ENCODE measurements around the gene MOGAT3. TPM values are rescaled to one million over a fixed set of nuclear protein-coding genes. Genes with fewer than 3 reads are reported as not detected.

MOGAT3 gene
- total RNA-seq, 1 experiment from 2014 or later = 0.81 TPM

DNA sequence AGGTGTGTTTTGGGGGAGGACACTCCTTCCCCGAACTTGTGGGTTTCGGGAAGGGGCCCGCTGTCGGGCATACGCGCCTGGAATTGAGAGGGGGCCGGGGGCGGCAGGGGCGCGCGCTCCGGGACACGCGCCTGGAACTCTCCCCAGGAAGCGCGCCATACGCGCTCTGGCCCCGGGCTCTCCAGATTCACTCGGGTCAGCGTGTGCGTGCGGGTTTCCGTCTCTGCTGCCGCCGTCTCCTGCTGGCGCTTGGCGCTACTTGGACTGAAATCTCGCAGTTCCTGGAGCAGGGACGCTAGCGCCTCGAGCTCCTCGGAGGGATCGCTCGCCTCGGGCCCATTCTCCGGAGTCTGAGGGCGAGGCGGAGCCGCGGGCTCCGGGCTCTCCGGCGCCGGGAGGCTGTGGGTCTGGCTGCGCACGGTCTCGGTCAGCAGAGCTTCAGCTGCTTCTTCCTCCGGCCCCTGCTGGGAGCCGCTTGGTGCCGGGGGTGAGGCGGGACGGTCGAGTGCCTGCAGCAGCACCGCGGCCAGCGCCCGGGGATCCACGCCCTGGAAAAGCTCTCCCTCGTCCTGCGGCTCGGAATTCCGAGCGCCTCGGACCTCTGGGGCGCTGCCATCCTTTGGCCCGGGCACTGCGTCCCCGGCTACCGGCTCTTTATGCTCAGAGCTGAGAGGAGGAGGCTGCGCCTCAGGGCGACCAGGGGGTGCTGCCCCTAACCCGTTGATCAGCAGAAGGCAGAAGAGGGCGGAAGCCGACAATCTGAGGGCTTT is 36.6 kb downstream of the MOGAT3 start (continued):
- no peak for TF ChIP-seq MYBL2 (CRISPR knock-in tag; IDR thresholded peaks at IDR 0.05)
- TF ChIP-seq, protein P1, sequence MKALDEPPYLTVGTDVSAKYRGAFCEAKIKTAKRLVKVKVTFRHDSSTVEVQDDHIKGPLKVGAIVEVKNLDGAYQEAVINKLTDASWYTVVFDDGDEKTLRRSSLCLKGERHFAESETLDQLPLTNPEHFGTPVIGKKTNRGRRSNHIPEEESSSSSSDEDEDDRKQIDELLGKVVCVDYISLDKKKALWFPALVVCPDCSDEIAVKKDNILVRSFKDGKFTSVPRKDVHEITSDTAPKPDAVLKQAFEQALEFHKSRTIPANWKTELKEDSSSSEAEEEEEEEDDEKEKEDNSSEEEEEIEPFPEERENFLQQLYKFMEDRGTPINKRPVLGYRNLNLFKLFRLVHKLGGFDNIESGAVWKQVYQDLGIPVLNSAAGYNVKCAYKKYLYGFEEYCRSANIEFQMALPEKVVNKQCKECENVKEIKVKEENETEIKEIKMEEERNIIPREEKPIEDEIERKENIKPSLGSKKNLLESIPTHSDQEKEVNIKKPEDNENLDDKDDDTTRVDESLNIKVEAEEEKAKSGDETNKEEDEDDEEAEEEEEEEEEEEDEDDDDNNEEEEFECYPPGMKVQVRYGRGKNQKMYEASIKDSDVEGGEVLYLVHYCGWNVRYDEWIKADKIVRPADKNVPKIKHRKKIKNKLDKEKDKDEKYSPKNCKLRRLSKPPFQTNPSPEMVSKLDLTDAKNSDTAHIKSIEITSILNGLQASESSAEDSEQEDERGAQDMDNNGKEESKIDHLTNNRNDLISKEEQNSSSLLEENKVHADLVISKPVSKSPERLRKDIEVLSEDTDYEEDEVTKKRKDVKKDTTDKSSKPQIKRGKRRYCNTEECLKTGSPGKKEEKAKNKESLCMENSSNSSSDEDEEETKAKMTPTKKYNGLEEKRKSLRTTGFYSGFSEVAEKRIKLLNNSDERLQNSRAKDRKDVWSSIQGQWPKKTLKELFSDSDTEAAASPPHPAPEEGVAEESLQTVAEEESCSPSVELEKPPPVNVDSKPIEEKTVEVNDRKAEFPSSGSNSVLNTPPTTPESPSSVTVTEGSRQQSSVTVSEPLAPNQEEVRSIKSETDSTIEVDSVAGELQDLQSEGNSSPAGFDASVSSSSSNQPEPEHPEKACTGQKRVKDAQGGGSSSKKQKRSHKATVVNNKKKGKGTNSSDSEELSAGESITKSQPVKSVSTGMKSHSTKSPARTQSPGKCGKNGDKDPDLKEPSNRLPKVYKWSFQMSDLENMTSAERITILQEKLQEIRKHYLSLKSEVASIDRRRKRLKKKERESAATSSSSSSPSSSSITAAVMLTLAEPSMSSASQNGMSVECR (CRISPR knock-in tag; IDR thresholded peaks at IDR 0.05; ENCODE audit: borderline replicate concordance) = peak; percentile 95
- TF ChIP-seq, protein P2, sequence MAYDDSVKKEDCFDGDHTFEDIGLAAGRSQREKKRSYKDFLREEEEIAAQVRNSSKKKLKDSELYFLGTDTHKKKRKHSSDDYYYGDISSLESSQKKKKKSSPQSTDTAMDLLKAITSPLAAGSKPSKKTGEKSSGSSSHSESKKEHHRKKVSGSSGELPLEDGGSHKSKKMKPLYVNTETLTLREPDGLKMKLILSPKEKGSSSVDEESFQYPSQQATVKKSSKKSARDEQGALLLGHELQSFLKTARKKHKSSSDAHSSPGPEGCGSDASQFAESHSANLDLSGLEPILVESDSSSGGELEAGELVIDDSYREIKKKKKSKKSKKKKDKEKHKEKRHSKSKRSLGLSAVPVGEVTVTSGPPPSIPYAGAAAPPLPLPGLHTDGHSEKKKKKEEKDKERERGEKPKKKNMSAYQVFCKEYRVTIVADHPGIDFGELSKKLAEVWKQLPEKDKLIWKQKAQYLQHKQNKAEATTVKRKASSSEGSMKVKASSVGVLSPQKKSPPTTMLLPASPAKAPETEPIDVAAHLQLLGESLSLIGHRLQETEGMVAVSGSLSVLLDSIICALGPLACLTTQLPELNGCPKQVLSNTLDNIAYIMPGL (CRISPR knock-in tag; IDR thresholded peaks at IDR 0.05) = no peak
- TF ChIP-seq ETV6 (CRISPR knock-in tag; IDR thresholded peaks at IDR 0.05) = peak; percentile 67; the same call in 1 of the 2 replicates
- no peak for TF ChIP-seq NFYB (CRISPR knock-in tag; conservative IDR thresholded peaks at IDR 0.05; ENCODE audit: low read depth)
- TF ChIP-seq TCF7 (CRISPR knock-in tag; IDR thresholded peaks at IDR 0.05; ENCODE audit: low read depth) = no peak
- 0 out of 2 replicates have a peak, but pooled peaks have one; percentile 35 for TF ChIP-seq ZNF219 (CRISPR knock-in tag; IDR thresholded peaks at IDR 0.05; ENCODE audit: borderline replicate concordance)
- TF ChIP-seq USF1 (CRISPR knock-in tag; IDR thresholded peaks at IDR 0.05) = peak; percentile 67; the same call in 1 of the 2 replicates
- no peak for TF ChIP-seq PRRX2 (CRISPR knock-in tag; IDR thresholded peaks at IDR 0.05)
- no peak for TF ChIP-seq GABPB1 (CRISPR knock-in tag; IDR thresholded peaks at IDR 0.05)
- TF ChIP-seq RELA (CRISPR knock-in tag; IDR thresholded peaks at IDR 0.05; ENCODE audit: borderline replicate concordance) = no peak
- 0 out of 2 replicates have a peak, but pooled peaks have one; percentile 13 for TF ChIP-seq ZNF138 (CRISPR knock-in tag; conservative IDR thresholded peaks at IDR 0.05)
- TF ChIP-seq ZNF317 (CRISPR knock-in tag; IDR thresholded peaks at IDR 0.05; ENCODE audit: borderline replicate concordance, low read depth) = no peak
- no peak for TF ChIP-seq NFATC4 (CRISPR knock-in tag; IDR thresholded peaks at IDR 0.05)
- TF ChIP-seq ELF4 (CRISPR knock-in tag; IDR thresholded peaks at IDR 0.05; ENCODE audit: low read depth) = no peak
- no peak for TF ChIP-seq GTF2I (CRISPR knock-in tag; conservative IDR thresholded peaks at IDR 0.05)
- TF ChIP-seq ZNF423 (CRISPR knock-in tag; IDR thresholded peaks at IDR 0.05) = no peak
- no peak for TF ChIP-seq ERG (CRISPR knock-in tag; IDR thresholded peaks at IDR 0.05)
- no peak for TF ChIP-seq SOX15 (CRISPR knock-in tag; IDR thresholded peaks at IDR 0.05)
- no peak for TF ChIP-seq CREM (CRISPR knock-in tag; IDR thresholded peaks at IDR 0.05)
